ENCODE results near the gene EFCAB12. TPM values are rescaled to one million over a fixed set of nuclear protein-coding genes. Genes with fewer than 3 reads are reported as not detected.

Gene EFCAB12
- polyA plus RNA-seq, 3 donors from 2014 or later, result 0.12 TPM; not detected in 2

- H3K4me3 Mint-ChIP-seq, result no peak overlapping the region
- peaks cover 0 to 3% (median 1%) of the 10 kb centered on the region in 3 donors for H3K27me3 Mint-ChIP-seq (ENCODE audit: low read depth in 3 of 3)
- no peaks in the 10 kb centered on the region for H3K36me3 Mint-ChIP-seq
- DNase-seq, result no peak
- H3K9me3 Mint-ChIP-seq, result no peaks in the 10 kb centered on the region
- H3K27ac Mint-ChIP-seq, result no peak overlapping the region
- H3K4me1 Mint-ChIP-seq, result no peaks in the 10 kb centered on the region
These were observed 70.8 kb downstream of the EFCAB12 start for GRCh38 chr3:129357616-129358015.

GRCh38 chr3:129356756-129357425, 71.5 kb downstream of the EFCAB12 start:
- H3K4me1 Mint-ChIP-seq, result no peaks in the 10 kb centered on the region

GRCh38 chr3:129353589-129353941, 74.9 kb downstream of the EFCAB12 start:
- H3K4me3 Mint-ChIP-seq, result no peak overlapping the region
- no peaks in the 10 kb centered on the region for H3K4me1 Mint-ChIP-seq

More at GRCh38 chr3:129356756-129357425, 71.5 kb downstream of the EFCAB12 start:
- Mint-ChIP-seq H3K27ac (no peak overlapping the region), H3K9me3 (no peaks in the 10 kb centered on the region), H3K27me3 (ENCODE audit: low read depth in 3 of 3) (peaks cover 0 to 3% (median 1%) of the 10 kb centered on the region in 3 donors), H3K4me3 (no peak overlapping the region), H3K36me3 (no peaks in the 10 kb centered on the region)
- no peak for DNase-seq

GRCh38 chr3:129352650-129353588, 75.5 kb downstream of the EFCAB12 start:
- Mint-ChIP-seq H3K36me3 (no peaks in the 10 kb centered on the region), H3K27ac (peak overlapping the region in 1 of 6 donors; percentile 35), H3K27me3 (ENCODE audit: low read depth in 3 of 3) (peaks cover 0 to 1% (median 0%) of the 10 kb centered on the region in 3 donors), H3K9me3 (no peaks in the 10 kb centered on the region), H3K4me1 (no peaks in the 10 kb centered on the region), H3K4me3 (no peak overlapping the region)
- no peak for DNase-seq

More at GRCh38 chr3:129353589-129353941, 74.9 kb downstream of the EFCAB12 start:
- Mint-ChIP-seq H3K27ac (no peak overlapping the region), H3K9me3 (no peaks in the 10 kb centered on the region), H3K27me3 (ENCODE audit: low read depth in 3 of 3) (peaks cover 0 to 1% (median 0%) of the 10 kb centered on the region in 3 donors), H3K36me3 (no peaks in the 10 kb centered on the region)
- DNase-seq, result no peak

- Mint-ChIP-seq H3K4me1 (no peaks in the 10 kb centered on the region), H3K36me3 (no peaks in the 10 kb centered on the region), H3K27me3 (ENCODE audit: low read depth in 3 of 3) (no peaks in the 10 kb centered on the region), H3K27ac (no peak overlapping the region), H3K9me3 (no peaks in the 10 kb centered on the region), H3K4me3 (no peak overlapping the region)
- DNase-seq, result no peak
These were observed 76.4 kb downstream of the EFCAB12 start for GRCh38 chr3:129352045-129352444.

Other genes with a start within 250 kb of the EFCAB12 start
- gene CNBP, start 244.7 kb downstream of the EFCAB12 start, polyA plus RNA-seq, result 1,000 to 10,000 TPM in 1 of 3 donors, 100 to 1,000 TPM in 2; 728 to 1,257 (median 878) TPM
- gene COPG1, start 179.0 kb downstream of the EFCAB12 start, polyA plus RNA-seq, result 100 to 1,000 TPM in 1 of 3 donors, 10 to 100 TPM in 2; 35.2 to 139 (median 64.6) TPM
- 100 to 1,000 TPM in 1 of 3 donors, 10 to 100 TPM in 2; 58.6 to 111 (median 78.1) TPM for gene HMCES, start 149.8 kb downstream of the EFCAB12 start, polyA plus RNA-seq
- 10 to 100 TPM; 26.5 to 36.0 (median 29.2) TPM for gene MBD4, start 11.3 kb upstream of the EFCAB12 start, polyA plus RNA-seq
- gene IFT122, start 11.6 kb upstream of the EFCAB12 start, polyA plus RNA-seq, result 1 to 10 TPM; 5.7 to 7.0 (median 6.0) TPM
- not detected for gene RHO, start 100.0 kb upstream of the EFCAB12 start, polyA plus RNA-seq
- not detected for gene H1-8, start 114.5 kb upstream of the EFCAB12 start, polyA plus RNA-seq
- 10 to 100 TPM in 1 of 3 donors, 1 to 10 TPM in 2; 3.1 to 30.2 (median 6.1) TPM for gene PLXND1, start 178.0 kb upstream of the EFCAB12 start, polyA plus RNA-seq

Data from immature natural killer cell (primary cell).